DLD1 (cell line): ENCODE data around the gene ZBTB42.
"Not testable (repeated sequence)": the region's sequence is repeated elsewhere in the genome, so short reads cannot be mapped to it uniquely, and the experiment has no call there.

Experiments
- in situ Hi-C: cut with HindIII; loops from 2 replicates; pipeline ENCODE4 v1.10.0; 2017; ENCODE audit warnings: low sequenced_read_pairs

Gene ZBTB42

DNA sequence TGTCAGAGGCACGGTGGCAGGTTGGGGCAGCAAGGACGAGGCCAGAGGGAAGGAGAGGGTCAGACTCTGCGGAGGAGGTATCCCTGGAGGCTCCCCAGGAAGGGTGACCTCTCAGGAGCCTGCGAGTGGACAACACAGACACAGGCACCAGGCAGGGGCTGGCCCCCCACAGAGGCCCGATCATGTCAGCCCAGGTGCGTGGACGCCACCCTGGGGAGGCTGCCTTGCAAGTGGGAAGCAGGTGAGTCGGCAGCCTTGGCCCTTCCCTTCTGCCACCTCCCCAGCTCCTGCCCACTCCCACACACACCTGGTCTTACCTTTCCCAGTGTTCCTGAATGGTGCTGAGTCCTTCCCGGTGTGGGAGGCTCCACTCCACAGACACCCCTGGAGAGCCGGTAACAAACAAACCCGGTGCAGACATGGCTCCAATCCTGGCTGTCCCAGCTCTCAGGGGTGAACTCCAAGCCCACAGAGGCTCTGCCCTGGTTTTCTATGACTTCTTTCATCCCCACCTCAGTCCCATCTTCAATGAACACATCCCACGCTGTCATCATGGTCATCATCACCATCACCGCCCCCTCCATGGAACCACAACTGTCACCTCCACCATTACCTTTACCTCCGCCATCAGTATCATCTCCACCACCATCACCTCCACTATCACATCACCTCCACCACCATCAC is 5.2 kb downstream of the ZBTB42 start:
- in situ Hi-C loops = no loop called here

- in situ Hi-C loops = no loop called here
These were observed 5.9 kb downstream of the ZBTB42 start for GRCh38 chr14:104806625-104807465.

DNA sequence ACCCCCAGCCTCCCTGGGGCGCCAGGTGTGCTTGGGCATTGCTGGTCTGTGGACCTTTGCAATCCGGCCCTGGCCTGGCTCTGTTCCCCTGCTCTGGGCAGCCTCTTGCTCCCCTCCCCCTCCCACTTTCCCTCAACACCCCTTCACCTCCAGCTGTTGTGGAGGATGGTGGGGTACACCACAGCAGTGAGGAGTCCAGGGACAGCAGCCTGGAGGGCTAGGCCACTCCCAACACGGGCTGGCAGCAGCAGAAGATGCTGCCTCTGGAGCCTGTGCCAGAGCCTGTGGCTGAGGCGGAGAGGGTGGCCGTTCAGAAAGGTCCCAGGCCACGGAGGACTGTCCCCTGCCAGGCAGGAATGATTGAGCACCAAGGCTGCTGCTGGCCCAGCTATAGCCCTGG is 7.6 kb downstream of the ZBTB42 start:
- in situ Hi-C loops = no loop called here

DNA sequence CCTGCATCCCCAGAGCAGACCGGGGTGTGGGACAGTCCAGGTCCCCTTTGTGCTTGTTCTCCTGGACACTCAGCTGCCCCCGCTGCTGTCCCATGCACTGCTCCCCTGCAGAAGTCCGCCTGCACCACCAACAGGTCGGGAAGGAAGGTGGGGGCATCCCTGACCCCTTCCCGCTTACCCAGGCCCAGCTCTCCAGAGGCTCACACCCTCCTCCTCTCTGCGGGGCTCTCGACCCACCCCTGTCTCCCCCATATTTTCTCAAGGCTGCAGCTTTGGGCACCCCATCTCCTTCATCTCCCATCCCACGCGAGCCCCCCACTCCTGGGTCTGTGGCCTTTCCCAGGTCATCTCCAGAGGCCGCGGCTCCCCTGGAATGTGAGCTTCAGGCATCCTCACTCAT is 9.4 kb downstream of the ZBTB42 start:
- in situ Hi-C loops = no loop called here

DNA sequence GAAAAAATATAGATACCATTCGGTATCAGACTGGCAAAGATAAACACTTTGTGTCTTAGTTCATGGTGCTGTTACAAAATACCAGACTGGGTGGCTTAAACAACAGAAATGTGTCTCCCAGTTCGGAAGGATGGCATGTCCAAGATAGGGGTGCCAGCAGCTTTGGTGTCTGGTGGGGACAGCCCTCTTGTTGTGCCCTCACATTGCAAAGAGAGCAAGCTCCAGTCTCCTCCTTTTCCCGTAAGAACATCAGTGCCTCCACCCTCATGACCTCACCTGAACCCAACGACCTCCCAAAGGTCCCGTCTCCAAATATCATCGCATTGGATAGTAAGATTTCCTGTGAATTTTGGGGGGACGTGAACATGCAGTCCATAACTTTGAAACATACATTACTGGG is 12.4 kb downstream of the ZBTB42 start:
- in situ Hi-C loops = no loop called here

GRCh38 chr14:104814701-104815100 is 13.8 kb downstream of the ZBTB42 start:
- in situ Hi-C loops = not testable (repeated sequence)

- in situ Hi-C loops = no loop called here
These were observed 15.6 kb downstream of the ZBTB42 start for GRCh38 chr14:104816616-104816884.

DNA sequence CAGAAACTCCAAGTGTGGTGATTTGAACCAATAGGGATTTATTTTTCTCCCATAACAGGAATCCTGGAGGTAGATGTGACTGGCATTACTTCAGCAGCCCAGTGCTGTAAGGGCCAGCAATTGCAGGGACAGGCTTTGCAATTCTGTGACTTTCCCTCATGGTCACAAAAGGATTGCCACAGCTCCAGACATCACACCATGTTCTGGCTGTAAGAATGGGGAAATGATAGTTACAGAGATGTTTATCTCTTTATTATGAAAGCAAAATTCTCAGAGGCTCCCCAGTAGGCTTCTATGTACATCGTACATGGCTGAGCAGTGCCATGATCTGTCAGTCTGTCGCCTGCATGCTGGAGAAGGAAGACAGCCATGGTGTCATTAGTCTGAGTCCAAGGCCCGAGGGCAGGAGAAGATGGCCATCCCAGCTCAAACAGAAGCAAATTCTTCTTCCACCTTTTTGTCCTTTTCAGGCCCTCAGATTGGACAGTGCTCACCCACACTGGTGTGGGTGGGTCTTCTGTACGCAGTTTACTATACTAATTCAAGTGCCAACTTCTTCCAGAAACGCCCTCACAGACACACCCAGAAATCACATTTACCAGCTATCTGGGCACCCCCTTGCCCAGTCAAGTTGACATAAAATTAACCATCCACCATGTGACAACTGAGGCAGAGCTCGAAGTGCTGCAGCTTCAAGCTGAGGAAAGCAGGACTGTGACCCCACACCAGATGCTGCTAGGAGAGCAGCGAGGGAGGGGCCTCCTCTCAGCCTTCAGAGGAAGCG is 17.2 kb downstream of the ZBTB42 start:
- in situ Hi-C loops = no loop called here

- in situ Hi-C loops = no loop called here
These were observed 17.8 kb downstream of the ZBTB42 start for GRCh38 chr14:104818714-104819161.

GRCh38 chr14:104819361-104819781 is 18.5 kb downstream of the ZBTB42 start:
- in situ Hi-C loops = no loop called here

DNA sequence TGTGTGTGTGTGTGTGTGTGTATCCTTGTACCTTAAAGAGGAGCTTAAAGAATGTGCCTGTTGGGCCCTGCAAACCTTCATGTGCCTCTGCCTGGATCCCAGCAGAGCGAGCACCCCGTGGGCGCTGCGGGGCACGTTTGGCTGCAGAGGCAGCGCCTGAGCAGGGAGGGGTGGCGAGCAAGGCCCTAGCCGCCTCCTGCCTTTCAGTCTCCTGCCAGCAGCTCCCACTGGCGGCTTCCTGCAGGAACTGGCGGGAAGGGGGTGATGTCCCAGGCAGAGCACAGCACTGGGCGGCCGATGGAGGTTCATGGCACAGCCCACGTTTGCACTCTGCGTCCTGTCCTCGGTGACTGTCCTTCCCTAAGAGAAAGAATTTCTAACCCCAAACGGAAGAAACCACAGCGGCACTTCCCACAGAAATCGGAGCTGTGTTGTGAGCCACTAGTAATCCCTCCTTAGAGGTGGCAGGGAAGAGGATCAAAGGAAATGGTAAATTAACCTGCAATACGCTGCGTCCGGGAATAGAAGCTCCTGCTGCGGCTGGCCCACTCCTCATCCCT is 19.8 kb downstream of the ZBTB42 start:
- in situ Hi-C loops = no loop called here

- in situ Hi-C loops = no loop called here
These were observed 20.5 kb downstream of the ZBTB42 start for GRCh38 chr14:104821229-104821945.

DNA sequence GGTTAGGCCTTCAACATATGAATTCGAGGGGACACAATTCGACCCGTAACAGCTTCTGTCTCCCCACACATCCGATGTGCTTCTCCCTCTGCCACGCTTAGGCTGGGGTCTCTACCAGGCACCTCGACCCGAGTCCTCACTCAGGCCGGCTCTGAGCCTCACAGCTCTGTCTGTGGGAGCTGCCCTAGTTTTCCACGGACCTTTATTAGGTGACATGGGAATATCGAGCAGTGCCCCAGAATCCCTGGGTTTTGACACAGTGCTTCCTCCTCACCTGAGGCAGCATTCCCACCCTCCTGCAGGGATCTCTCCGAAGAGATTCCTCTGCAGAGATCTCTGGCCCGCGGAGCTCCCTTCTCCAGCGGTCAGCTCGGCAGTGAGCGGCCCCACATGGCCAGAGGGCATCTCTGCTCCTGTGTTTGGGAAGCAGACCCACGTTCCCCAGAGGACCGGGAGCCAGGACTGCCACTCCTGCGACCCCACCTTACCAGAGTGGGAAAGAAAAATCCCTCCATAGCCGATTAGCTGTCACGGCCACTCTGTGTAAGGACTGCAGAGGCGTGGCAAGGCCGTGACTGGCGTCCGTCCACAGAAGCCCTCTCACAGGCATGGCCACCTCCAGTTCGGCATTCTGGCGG is 21.2 kb downstream of the ZBTB42 start:
- in situ Hi-C loops = no loop called here

DNA sequence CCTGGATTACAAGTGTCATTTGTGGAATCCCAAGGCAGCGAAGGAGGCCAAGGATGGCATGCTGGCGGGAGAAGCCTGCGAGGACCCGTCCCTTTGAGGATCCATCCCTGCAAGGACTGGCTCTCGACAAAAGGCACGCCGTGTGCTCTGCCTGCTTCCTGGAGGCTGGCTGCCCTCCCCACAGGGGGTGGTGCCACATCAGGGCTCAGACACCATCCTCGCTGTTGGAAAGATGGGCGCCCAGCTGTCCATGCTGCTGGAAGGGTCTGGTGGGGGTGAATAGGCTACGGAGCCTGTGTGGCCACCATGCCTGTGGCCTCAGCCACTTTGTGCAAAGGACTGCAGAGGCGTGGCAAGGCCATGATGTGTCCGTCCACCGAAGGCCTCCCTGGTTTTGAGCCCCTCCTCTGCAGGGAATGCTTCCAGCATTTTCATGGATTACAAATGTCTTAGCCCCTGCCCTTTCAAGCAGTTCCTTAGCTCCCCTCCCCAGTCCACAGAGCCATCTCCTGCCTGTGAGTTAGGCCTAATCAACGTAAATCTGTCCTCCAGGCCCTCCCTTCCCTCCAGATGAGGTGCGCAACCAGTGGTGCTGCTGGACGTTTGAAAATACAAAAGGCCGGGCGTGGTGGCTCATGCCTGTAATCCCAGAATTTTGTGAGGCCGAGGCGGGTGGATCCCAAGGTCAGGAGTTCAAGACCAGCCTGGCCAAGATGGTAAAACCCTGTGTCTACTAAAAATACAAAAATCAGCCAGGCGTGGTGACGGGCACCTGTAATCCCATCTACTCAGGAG is 22.1 kb downstream of the ZBTB42 start:
- in situ Hi-C loops = no loop called here

DNA sequence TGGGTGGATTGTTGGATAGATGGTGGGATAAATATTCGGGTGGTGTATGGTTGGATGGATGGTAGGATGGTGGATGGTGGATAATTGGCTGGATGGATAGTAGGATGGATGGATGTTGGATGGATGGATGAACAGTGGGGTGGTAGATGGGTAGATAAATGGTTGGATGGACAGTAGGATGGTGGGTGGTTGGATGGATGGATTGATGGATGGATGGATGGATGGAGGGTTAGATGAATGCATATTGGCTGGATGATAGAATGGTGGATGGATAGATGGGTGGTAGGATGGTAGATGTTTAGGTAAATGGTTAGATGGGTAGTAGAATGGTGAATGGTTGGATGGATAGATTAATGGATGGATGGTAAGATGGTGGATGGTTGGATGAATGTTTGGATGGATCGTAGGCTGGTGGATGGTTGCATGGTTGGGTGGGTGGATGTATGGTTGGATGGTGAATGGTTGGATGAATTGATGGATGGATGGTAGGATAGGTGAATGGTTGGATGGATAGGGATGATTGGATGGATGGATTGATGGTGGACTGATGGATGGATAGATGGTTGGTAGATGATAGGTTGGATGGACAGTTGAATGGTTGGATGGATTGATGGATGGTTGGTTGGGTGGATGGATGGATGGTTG is 23.6 kb downstream of the ZBTB42 start:
- in situ Hi-C loops = no loop called here

DNA sequence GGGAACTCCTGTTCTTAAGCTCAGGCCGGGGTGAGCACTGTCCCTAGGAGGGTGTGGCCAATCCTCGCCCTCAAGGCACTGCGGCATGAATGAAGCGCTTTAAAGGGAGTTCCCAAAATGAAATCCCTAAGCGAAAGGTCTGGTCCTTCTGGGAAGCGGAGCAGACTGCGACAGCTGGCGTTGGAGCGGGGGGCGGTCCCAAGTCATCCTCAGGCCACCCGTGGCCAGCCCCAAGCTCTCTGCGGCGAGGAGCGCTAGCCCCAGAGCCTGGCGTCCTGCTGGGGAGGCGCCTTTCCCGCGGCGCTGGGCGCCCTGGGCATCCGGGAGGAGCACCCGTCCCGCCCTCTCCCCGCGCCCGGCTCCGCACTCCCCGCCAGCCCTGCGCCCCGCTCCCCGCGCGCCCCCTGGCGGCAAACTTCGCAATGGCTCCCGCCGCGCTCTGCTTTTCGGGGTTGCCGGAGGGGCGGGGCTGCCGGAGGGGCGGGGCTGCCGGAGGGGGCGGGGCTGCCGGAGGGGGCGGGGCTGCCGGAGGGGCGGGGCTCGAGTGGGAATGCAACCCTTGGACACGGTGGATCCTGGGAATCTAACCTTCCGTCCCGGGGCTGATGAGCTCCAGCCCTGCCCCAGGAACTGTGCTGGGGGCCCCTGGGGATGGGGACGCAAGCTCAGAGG is 25.4 kb downstream of the ZBTB42 start:
- in situ Hi-C loops = no loop called here

DNA sequence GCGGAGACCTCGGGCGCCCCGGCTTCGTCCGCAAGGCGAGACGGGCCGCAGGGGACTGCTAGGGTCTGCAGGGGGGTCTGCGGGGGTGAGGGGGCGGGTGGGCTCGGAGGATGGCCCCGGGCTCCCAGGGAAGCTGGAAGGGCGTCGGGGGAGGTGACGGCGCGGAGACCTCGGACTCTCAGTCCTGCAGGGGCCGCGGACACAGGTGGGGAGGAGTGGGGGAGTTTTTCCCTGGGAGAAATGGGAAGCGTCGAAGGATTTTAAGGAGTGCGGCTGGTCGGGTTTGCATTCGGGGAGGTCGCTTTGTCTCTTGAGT is 25.9 kb downstream of the ZBTB42 start:
- in situ Hi-C loops = no loop called here

DNA sequence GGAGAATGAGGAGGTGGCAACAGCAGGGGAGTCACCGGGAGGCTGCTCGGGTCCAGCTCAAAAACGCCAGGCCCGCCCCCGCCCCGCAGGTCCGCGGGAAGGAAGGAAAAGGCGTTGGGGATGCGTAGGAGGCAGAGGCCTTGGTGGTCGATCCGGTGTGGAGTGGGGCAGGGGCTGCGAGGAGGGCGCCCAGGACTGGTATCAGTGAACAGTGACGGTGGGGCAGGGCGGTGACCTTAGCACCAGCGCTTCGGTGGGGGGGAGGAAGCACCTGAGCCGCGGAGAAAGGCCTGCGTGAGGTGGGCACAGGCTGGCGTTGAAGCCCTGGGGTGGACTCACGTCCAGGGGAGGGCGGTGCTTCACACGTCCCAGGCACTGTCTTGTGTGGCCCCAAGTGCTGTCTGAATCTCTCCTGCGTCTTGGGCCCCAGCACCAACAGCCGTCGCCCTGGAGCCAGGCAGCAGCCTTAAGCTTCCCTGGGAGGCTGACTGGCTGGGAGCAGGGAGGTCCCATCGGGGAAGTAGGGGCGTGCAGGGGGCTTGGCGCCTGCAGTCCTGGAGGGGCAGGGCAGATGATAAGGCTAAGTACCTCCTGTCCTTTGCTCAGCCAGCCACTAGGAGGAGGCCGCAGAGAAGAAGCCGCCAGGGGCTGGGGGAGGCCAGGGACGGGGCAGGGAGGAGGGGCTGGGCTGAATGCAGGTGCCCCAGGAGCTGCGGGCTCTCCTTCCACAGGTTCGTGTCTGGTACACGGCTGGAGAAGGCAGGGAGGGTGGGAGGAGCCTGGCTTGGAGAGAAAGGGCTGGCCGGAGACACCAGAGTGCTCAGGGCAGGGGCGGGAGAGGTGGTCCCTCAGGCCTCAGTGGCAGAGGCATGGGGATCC is 26.5 kb downstream of the ZBTB42 start:
- in situ Hi-C loops = no loop called here
